Smooth muscle cell (in vitro differentiated cells): Measurements from ENCODE around the gene MED27. TPM values are rescaled to one million over a fixed set of nuclear protein-coding genes. Genes with fewer than 3 reads are reported as not detected.

Experiments
- DNase-seq: peaks from one replicate; lab custom pipeline; 2025; ENCODE audit not compliant: unreplicated experiment; lab: John Stamatoyannopoulos, UW
- H2AFZ ChIP-seq: fragments of 200-600 bp; sonication (generic); 2 replicates; pipeline ENCODE4 v1.6.0; 2016; ENCODE audit warnings: antibody characterized with exemption, low read depth, mild to moderate bottlenecking
- H3F3A ChIP-seq: fragments of 200-600 bp; sonication (generic); 2 replicates; pipeline ENCODE4 v1.6.0; 2017; ENCODE audit warnings: antibody characterized with exemption, low read depth
- H3K27ac ChIP-seq: fragments of 200-600 bp; sonication (generic); 2 replicates; pipeline ENCODE4 v1.5.1; 2016; ENCODE audit warnings: low read depth, mild to moderate bottlenecking
- H3K27me3 ChIP-seq: fragments of 200-600 bp; sonication (generic); 2 replicates; pipeline ENCODE4 v1.6.1; 2016; ENCODE audit warnings: low read depth, mild to moderate bottlenecking
- H3K36me3 ChIP-seq: fragments of 200-600 bp; sonication (generic); 2 replicates; pipeline ENCODE4 v1.5.1; 2016; ENCODE audit warnings: low read depth
- H3K4me1 ChIP-seq: fragments of 200-600 bp; sonication (generic); 2 replicates; pipeline ENCODE4 v1.5.1; 2016; ENCODE audit warnings: low read depth
- H3K4me2 ChIP-seq: fragments of 200-600 bp; sonication (generic); 2 replicates; pipeline ENCODE4 v1.6.0; 2016; ENCODE audit warnings: mild to moderate bottlenecking
- H3K4me3 ChIP-seq: fragments of 200-600 bp; sonication (generic); 2 replicates; pipeline ENCODE4 v1.5.1; 2016; ENCODE audit warnings: mild to moderate bottlenecking
- H3K79me2 ChIP-seq: fragments of 200-600 bp; sonication (generic); 2 replicates; pipeline ENCODE4 v1.6.0; 2016; ENCODE audit warnings: low read depth, mild to moderate bottlenecking
- H3K9ac ChIP-seq: fragments of 200-600 bp; sonication (generic); 2 replicates; pipeline ENCODE4 v1.6.0; 2016; ENCODE audit warnings: low read depth
- H3K9me3 ChIP-seq: fragments of 200-600 bp; sonication (generic); replicated peaks from 2 replicates; pipeline ENCODE4 v1.5.1; 2016; ENCODE audit warnings: low read depth
- H4K20me1 ChIP-seq: fragments of 200-600 bp; sonication (generic); 2 replicates; pipeline ENCODE4 v1.6.0; 2016; ENCODE audit warnings: low read depth
- CTCF ChIP-seq: fragments of 200-600 bp; sonication (generic); IDR thresholded peaks from 2 replicates; pipeline ENCODE4 v1.5.1; 2017; ENCODE audit warnings: borderline replicate concordance, mild to moderate bottlenecking, antibody characterized with exemption; ENCODE audit not compliant: insufficient read depth, poor library complexity, severe bottlenecking
- WGBS: methylation state at CpG from one replicate; pipeline ENCODE4 v1.1.7; 2016; ENCODE audit warnings: low lambda C conversion rate; 5-methylcytosine and 5-hydroxymethylcytosine counted together
- polyA plus RNA-seq: library from polyadenylated mRNA; unstranded; fragments of >200 nt; fragmentation: Nextera tagmentation; extraction: Ambion mirVana; gene quantifications from 2 replicates; pipeline ENCODE4 v1.2.1, GENCODE V29; 2016
- total RNA-seq: library from RNA; depleted of rRNA; stranded (reverse); fragments of >200 nt; gene quantifications from 2 replicates; pipeline ENCODE4 v1.2.3, GENCODE V29; 2014

The MED27 gene
- total and polyA plus RNA-seq, 2 experiments from 2014 or later, result 24.0 to 50.0 TPM

- DNase-seq, result no peak
- H3F3A ChIP-seq, result no peaks in the 10 kb centered on the region
- no peak overlapping the region for H3K4me2 ChIP-seq
- peaks cover 10% of the 10 kb centered on the region for H3K4me1 ChIP-seq
- peaks cover 6% of the 10 kb centered on the region for H3K27me3 ChIP-seq
- no peak overlapping the region for H3K4me3 ChIP-seq
- TF ChIP-seq CTCF, result no peak
- H3K79me2 ChIP-seq, result no peaks in the 10 kb centered on the region
- no peaks in the 10 kb centered on the region for H3K9me3 ChIP-seq
- H3K27ac ChIP-seq, result no peak overlapping the region
- WGBS, result 78% methylated on average over 23 of the region's 23 CpGs
- no peak overlapping the region for H3K9ac ChIP-seq
- no peaks in the 10 kb centered on the region for H4K20me1 ChIP-seq
- H3K36me3 ChIP-seq, result no peaks in the 10 kb centered on the region
- no peak overlapping the region for H2AFZ ChIP-seq
Measured at GRCh38 chr9:131810351-131811170, 269.1 kb downstream of the MED27 start.

Other genes with a start within 250 kb of the MED27 start
- 0.36 TPM in 1 of 2 replicates, not detected in the other for gene NTNG2, start 82.2 kb upstream of the MED27 start, total RNA-seq
- 0.58 and 1.0 TPM in 2 replicates for gene NTNG2, start 82.2 kb upstream of the MED27 start, polyA plus RNA-seq